GM12874 (cell line): Measurements from ENCODE around the gene TMCC2.

Experiments used
- TF ChIP-seq, protein P1 (sequence below): IDR thresholded peaks from 2 replicates; pipeline ENCODE4 v1.5.1; 2011; ENCODE audit warnings: low read depth, mild to moderate bottlenecking, control low read depth, low read length, moderate library complexity; ENCODE audit not compliant: insufficient read depth

TMCC2 gene

DNA sequence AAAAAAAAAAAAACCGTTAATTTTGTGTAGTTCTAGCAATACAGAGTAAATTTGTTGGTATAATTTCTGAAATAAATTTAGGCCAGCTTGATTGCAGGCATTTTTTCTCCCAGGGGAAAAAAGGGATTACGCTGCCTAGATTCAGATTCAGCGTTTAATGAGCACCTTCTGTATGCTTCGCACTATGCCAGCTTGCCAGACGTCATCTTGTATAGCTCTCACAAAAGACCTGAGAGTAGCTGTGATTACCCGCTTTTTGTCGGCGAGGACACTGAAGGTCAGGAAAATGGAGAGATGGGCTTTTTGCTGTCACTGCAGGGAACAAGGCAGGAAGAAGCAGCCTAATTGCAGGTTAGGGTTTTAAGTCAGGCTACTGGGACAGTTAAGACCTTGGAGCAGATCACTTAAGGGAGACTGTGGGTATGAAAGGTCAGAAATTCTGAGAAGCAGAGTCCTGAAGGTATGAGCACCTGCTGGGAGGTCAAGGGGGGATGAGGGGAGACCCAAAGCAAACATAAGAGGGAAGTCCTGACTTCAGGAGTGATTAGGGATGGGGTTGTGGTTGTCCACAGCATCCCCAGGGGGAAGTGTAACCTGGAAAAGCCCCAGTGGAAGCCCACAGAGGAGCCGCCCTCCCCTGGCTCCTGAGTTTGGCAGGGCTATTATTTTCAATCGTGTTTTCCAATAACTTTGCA lies 39.0 kb downstream of the TMCC2 start:
- TF ChIP-seq, protein P1, sequence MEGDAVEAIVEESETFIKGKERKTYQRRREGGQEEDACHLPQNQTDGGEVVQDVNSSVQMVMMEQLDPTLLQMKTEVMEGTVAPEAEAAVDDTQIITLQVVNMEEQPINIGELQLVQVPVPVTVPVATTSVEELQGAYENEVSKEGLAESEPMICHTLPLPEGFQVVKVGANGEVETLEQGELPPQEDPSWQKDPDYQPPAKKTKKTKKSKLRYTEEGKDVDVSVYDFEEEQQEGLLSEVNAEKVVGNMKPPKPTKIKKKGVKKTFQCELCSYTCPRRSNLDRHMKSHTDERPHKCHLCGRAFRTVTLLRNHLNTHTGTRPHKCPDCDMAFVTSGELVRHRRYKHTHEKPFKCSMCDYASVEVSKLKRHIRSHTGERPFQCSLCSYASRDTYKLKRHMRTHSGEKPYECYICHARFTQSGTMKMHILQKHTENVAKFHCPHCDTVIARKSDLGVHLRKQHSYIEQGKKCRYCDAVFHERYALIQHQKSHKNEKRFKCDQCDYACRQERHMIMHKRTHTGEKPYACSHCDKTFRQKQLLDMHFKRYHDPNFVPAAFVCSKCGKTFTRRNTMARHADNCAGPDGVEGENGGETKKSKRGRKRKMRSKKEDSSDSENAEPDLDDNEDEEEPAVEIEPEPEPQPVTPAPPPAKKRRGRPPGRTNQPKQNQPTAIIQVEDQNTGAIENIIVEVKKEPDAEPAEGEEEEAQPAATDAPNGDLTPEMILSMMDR = no peak

DNA sequence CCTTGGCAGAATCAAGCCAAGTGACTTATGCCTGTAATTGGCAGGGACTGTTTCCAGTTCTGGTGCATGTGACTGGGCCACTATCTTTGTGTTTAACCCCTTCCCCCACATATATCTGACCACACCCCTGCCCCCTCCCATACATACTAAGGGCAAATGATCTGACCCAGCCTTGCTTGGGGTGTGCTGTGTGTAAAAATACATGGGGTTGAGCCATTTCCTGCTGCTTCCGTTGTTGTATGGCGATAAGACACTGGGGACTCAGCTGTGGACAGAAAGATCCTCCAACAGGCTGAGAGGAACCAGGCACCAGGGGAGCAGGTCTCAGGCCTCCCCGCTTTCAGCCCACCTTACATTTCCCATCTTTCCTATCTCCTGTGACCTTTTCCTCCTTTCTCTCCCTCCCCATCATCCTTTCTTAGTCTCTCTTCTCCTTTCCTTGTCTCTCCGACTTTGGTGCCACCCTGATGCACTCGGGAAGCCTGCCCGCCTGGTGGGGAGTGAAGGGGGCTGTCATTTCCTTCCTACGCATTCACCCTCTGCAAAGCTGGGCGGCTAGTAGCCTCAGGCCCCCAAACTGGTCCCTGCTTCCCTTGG lies 39.7 kb downstream of the TMCC2 start:
- TF ChIP-seq, protein P1 = no peak

DNA sequence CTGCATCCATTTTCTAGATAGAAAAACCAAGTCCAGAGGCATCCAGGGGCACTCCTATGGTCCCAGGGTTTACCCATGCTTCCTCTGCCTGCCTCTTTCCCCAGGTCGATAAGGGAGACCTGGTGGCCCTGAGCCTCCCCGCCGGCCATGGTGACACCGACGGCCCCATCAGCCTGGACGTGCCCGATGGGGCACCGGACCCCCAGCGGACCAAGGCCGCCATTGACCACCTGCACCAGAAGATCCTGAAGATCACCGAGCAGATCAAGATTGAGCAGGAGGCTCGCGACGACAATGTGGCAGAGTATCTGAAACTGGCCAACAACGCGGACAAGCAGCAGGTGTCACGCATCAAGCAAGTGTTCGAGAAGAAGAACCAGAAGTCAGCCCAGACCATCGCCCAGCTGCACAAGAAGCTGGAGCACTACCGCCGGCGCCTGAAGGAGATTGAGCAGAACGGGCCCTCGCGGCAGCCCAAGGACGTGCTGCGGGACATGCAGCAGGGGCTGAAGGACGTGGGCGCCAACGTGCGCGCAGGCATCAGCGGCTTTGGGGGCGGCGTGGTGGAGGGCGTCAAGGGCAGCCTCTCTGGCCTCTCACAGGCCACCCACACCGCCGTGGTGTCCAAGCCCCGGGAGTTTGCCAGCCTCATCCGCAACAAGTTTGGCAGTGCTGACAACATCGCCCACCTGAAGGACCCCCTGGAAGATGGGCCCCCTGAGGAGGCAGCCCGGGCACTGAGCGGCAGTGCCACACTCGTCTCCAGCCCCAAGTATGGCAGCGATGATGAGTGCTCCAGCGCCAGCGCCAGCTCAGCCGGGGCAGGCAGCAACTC lies 41.3 kb downstream of the TMCC2 start:
- TF ChIP-seq, protein P1 = no peak

DNA sequence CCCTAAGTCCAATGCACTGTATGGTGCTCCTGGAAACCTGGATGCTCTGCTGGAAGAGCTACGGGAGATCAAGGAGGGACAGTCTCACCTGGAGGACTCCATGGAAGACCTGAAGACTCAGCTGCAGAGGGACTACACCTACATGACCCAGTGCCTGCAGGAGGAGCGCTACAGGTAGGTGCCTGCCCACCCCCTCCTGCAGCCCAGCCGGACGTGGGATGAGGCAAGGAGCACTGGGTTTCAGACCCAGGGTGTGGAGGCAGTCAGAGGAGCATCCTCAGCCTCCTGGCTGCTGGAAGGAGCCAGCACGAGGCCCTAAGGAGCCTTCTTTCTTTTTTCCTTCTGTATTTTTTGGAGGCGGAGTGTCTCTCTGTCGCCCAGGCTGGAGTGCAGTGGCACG lies 42.0 kb downstream of the TMCC2 start:
- TF ChIP-seq, protein P1 = no peak

DNA sequence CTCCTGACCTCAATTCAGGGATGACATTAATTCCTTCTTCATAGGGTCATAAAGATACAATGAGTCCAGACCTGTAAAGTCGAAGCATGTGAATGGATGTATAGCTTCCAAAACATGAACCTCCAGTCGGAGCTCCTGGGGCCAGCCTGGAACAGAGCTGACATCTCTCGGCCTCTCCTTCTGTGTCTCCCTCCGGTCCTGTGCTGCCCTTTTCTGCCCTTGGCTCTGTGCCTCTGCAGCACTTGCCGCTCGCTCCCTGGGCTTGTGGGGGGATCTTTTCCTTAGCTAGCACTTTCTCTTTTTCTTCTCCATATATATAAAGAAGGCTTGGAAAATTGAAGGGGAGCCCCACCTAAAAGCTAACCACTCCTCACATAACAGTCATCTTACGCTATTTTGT lies 42.5 kb downstream of the TMCC2 start:
- TF ChIP-seq, protein P1 = no peak

DNA sequence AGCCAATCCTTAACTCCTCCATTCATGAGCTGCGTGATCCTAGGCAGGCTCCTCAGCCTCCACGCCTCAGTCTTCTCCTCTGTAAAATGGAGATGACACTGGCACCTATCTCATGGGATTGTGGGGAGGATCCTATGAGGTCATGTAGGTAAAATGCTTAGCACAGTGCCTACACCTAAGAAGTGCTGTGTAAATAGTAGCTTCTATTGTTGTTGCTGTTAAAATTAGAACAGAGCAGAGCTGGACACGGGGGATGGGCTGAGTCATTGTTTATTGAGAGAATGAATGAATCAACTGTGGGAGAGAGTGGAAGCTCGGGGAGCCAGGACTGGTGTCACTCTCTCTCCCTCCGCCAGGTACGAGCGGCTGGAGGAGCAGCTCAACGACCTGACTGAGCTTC lies 43.0 kb downstream of the TMCC2 start:
- TF ChIP-seq, protein P1 = no peak

DNA sequence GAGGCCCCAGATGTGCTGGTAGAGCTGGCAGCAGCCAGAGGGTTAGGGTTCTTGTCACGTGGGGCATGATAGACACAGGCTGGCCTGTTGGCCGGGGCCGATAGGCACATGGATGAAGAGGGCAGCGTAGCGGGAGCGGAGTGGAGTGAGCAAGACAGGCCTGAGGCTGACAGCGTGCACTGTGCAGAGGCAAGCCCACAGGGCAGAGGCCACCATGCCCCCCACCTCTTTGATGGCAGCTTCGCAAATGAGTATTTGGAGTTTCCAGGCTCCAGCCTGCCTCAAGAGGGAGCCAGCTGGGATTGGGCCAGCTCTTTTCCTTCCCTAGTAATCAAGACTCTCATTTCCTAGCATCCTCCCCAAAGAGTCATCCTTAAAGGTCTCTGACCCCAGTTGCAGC lies 43.5 kb downstream of the TMCC2 start:
- TF ChIP-seq, protein P1 = no peak
